Smooth muscle cell (in vitro differentiated cells): ENCODE measurements around the gene EXD3. TPM values are rescaled to one million over a fixed set of nuclear protein-coding genes. Genes with fewer than 3 reads are reported as not detected.

Experiments
- DNase-seq: peaks from one replicate; lab custom pipeline; 2025; ENCODE audit not compliant: unreplicated experiment; lab: John Stamatoyannopoulos, UW
- H2AFZ ChIP-seq: fragments of 200-600 bp; sonication (generic); 2 replicates; pipeline ENCODE4 v1.6.0; 2016; ENCODE audit warnings: antibody characterized with exemption, low read depth, mild to moderate bottlenecking
- H3F3A ChIP-seq: fragments of 200-600 bp; sonication (generic); 2 replicates; pipeline ENCODE4 v1.6.0; 2017; ENCODE audit warnings: antibody characterized with exemption, low read depth
- H3K27ac ChIP-seq: fragments of 200-600 bp; sonication (generic); 2 replicates; pipeline ENCODE4 v1.5.1; 2016; ENCODE audit warnings: low read depth, mild to moderate bottlenecking
- H3K27me3 ChIP-seq: fragments of 200-600 bp; sonication (generic); 2 replicates; pipeline ENCODE4 v1.6.1; 2016; ENCODE audit warnings: low read depth, mild to moderate bottlenecking
- H3K36me3 ChIP-seq: fragments of 200-600 bp; sonication (generic); 2 replicates; pipeline ENCODE4 v1.5.1; 2016; ENCODE audit warnings: low read depth
- H3K4me1 ChIP-seq: fragments of 200-600 bp; sonication (generic); 2 replicates; pipeline ENCODE4 v1.5.1; 2016; ENCODE audit warnings: low read depth
- H3K4me2 ChIP-seq: fragments of 200-600 bp; sonication (generic); 2 replicates; pipeline ENCODE4 v1.6.0; 2016; ENCODE audit warnings: mild to moderate bottlenecking
- H3K4me3 ChIP-seq: fragments of 200-600 bp; sonication (generic); 2 replicates; pipeline ENCODE4 v1.5.1; 2016; ENCODE audit warnings: mild to moderate bottlenecking
- H3K79me2 ChIP-seq: fragments of 200-600 bp; sonication (generic); 2 replicates; pipeline ENCODE4 v1.6.0; 2016; ENCODE audit warnings: low read depth, mild to moderate bottlenecking
- H3K9ac ChIP-seq: fragments of 200-600 bp; sonication (generic); 2 replicates; pipeline ENCODE4 v1.6.0; 2016; ENCODE audit warnings: low read depth
- H3K9me3 ChIP-seq: fragments of 200-600 bp; sonication (generic); replicated peaks from 2 replicates; pipeline ENCODE4 v1.5.1; 2016; ENCODE audit warnings: low read depth
- H4K20me1 ChIP-seq: fragments of 200-600 bp; sonication (generic); 2 replicates; pipeline ENCODE4 v1.6.0; 2016; ENCODE audit warnings: low read depth
- WGBS: methylation state at CpG from one replicate; pipeline ENCODE4 v1.1.7; 2016; ENCODE audit warnings: low lambda C conversion rate; 5-methylcytosine and 5-hydroxymethylcytosine counted together
- polyA plus RNA-seq: library from polyadenylated mRNA; unstranded; fragments of >200 nt; fragmentation: Nextera tagmentation; extraction: Ambion mirVana; gene quantifications from 2 replicates; pipeline ENCODE4 v1.2.1, GENCODE V29; 2016
- total RNA-seq: library from RNA; depleted of rRNA; stranded (reverse); fragments of >200 nt; gene quantifications from 2 replicates; pipeline ENCODE4 v1.2.3, GENCODE V29; 2014
- TF ChIP-seq, protein P1 (sequence below): fragments of 200-600 bp; sonication (generic); IDR thresholded peaks from 2 replicates; pipeline ENCODE4 v1.5.1; 2017; ENCODE audit warnings: borderline replicate concordance, mild to moderate bottlenecking, antibody characterized with exemption; ENCODE audit not compliant: insufficient read depth, poor library complexity, severe bottlenecking

EXD3 gene
- total and polyA plus RNA-seq, 2 experiments from 2014 or later, result 3.1 to 15.7 TPM

DNA sequence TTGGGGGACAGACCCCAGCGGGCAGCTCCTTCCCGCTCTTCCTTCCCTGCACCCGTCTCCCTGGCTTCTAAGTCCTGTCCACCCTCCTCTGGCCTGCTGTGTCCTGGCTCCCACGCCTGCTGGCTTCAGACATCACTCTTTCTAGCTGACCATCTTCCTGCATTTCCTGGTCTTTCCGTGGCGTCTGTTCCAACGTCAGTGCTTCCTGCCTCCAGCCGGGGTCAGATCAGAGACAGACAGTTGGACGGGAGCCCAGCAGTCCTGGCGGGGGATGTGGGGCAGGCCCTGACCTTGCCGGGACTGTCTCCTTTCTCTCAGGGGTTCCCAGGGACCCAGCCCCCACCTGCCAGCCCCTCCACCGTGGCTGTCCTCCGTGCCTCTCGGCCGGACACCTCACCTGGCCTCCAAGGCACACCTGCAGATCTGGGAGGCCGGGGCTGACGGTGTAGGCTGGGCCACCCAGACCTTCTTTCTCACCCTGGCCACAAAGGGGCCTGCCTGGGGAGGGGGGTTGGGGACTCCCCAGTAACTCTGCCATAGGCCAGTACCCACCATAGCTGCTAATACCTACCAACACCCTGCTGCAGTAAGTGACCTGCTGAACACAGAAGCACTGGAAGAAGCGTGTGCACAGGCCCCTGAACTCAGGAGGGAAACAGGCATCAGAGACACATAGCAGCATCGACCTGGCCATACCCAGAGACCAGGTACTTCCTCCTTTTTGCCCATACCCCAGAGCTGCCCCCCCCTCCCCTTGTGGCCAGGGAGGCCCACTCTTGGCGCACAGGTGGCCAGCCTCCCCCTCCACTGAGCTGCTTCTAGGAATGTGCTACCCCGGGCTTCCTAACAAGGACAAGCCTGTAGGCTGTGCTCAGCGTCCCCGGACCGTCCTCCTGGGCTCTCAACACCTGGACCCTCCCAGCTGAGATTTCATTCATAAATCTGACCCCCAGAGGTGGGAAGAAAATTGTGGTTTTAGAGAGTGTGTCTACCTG is 126.0 kb downstream of the EXD3 start:
- Histone ChIP-seq H3K36me3 (no peaks in the 10 kb centered on the region), H3K27me3 (peaks cover 58% of the 10 kb centered on the region), H3F3A (no peaks in the 10 kb centered on the region), H3K9ac (no peak overlapping the region), H3K4me3 (no peak overlapping the region), H2AFZ (no peak overlapping the region), H3K27ac (no peak overlapping the region), H3K4me2 (no peak overlapping the region), H3K9me3 (no peaks in the 10 kb centered on the region), H3K79me2 (no peaks in the 10 kb centered on the region), H4K20me1 (peaks cover 9% of the 10 kb centered on the region), H3K4me1 (peaks cover 25% of the 10 kb centered on the region)
- TF ChIP-seq, protein P1, sequence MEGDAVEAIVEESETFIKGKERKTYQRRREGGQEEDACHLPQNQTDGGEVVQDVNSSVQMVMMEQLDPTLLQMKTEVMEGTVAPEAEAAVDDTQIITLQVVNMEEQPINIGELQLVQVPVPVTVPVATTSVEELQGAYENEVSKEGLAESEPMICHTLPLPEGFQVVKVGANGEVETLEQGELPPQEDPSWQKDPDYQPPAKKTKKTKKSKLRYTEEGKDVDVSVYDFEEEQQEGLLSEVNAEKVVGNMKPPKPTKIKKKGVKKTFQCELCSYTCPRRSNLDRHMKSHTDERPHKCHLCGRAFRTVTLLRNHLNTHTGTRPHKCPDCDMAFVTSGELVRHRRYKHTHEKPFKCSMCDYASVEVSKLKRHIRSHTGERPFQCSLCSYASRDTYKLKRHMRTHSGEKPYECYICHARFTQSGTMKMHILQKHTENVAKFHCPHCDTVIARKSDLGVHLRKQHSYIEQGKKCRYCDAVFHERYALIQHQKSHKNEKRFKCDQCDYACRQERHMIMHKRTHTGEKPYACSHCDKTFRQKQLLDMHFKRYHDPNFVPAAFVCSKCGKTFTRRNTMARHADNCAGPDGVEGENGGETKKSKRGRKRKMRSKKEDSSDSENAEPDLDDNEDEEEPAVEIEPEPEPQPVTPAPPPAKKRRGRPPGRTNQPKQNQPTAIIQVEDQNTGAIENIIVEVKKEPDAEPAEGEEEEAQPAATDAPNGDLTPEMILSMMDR, result no peak
- no peak for DNase-seq
- 71% methylated on average over 22 of the region's 24 CpGs for WGBS

DNA sequence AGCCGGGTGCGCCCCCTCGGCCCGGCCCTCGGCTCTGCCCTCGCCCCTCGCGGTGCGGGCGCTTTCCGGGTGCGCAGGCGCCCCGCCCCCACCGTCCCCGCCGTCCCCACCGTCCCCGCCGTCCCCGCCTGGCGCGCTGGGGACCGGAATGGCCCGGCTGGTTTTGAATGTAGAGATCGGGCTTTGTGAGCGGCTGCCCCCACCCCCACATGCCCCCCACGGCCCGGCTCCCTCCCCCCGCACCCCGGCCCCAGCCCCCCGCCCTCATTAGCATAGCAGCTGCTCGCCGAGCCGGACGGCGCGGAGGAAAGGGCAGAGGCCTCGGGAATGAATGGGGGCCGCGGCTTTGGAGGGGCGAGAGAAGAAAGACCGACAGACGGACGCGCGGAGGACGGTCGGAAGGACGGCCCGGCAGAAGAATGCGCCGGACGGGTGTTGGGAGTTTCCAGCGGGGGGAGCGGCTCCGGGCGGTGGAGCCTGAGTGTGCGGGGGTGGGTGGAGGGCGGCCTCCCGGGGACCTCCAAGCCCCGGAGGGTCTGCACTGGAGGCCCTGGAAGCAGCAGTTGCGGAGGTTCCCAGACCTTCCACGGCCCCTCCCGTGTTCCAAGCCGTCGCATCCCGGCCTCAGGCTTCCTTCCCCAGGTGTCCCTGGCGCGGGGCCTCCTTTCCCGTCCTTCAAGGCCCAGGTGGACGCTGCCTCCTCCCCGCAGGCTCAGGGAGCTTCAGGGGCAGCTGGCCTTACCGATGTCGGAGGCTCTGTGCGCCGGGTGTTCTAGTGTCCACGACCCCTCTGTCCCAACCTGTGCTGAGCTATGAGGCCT is 126.9 kb downstream of the EXD3 start:
- no peak overlapping the region for H3K27ac ChIP-seq
- no peaks in the 10 kb centered on the region for H3K9me3 ChIP-seq
- TF ChIP-seq, protein P1, result no peak
- H3K27me3 ChIP-seq, result peaks cover 58% of the 10 kb centered on the region
- H3K79me2 ChIP-seq, result no peaks in the 10 kb centered on the region
- H3F3A ChIP-seq, result no peaks in the 10 kb centered on the region
- no peak for DNase-seq
- WGBS, result 11% methylated on average over 53 of the region's 78 CpGs
- H2AFZ ChIP-seq, result no peak overlapping the region
- H3K4me2 ChIP-seq, result peak overlapping the region; percentile 60
- H3K4me3 ChIP-seq, result peak overlapping the region; percentile 31
- peaks cover 9% of the 10 kb centered on the region for H4K20me1 ChIP-seq
- no peaks in the 10 kb centered on the region for H3K36me3 ChIP-seq
- H3K4me1 ChIP-seq, result peaks cover 25% of the 10 kb centered on the region
- no peak overlapping the region for H3K9ac ChIP-seq

DNA sequence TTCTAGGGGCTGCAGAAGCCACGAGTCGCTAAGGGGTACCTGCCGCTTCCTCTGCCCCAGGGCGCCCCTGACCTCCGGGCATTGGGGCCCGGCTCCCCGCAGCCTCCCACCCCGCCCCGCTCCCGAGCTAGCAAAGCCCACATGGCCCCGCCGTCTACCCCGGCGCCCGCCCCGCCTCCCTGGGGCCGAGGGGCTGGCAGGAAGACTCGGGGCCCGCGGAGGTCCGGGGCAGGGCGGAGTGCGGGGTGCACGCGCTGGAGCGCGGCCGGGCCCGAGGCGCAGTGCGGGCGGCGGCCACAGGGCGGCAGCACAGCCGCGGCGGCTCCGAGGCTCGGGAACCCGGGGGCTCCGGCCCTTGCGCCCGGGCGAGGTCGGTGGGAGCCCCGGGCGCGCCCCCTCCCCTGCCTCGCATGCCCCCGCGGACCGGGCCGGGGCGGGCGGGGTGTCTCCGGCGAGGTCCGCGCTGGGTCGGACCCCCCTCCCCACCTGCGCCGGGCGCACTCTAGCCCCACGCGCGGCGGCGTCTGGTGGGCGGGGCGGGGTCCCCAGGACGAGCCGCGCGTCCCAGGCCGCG is 127.6 kb downstream of the EXD3 start:
- no peak for DNase-seq
- H3K4me1 ChIP-seq, result peaks cover 22% of the 10 kb centered on the region
- peaks cover 55% of the 10 kb centered on the region for H3K27me3 ChIP-seq
- TF ChIP-seq, protein P1, result peak; percentile 48
- no peaks in the 10 kb centered on the region for H3K9me3 ChIP-seq
- H3K27ac ChIP-seq, result no peak overlapping the region
- 36% methylated on average over 5 of the region's 76 CpGs for WGBS
- H3K4me3 ChIP-seq, result peak overlapping the region; percentile 27
- H3F3A ChIP-seq, result no peaks in the 10 kb centered on the region
- peak overlapping the region; percentile 60 for H3K4me2 ChIP-seq
- no peaks in the 10 kb centered on the region for H3K36me3 ChIP-seq
- H3K9ac ChIP-seq, result no peak overlapping the region
- peaks cover 7% of the 10 kb centered on the region for H4K20me1 ChIP-seq
- no peak overlapping the region for H2AFZ ChIP-seq
- no peaks in the 10 kb centered on the region for H3K79me2 ChIP-seq
